Fibroblast of mammary gland (primary cell): ENCODE results near the gene ARHGEF6.

Experiments used
- DNase-seq: peaks from one replicate; pipeline ENCODE4 v3.0.0-alpha.2; 2010; ENCODE audit warnings: low read depth
- H3K4me3 ChIP-seq: 2 replicates; pipeline ENCODE4 v1.5.1; 2011; ENCODE audit warnings: low read depth, mild to moderate bottlenecking, low read length, moderate library complexity; ENCODE audit not compliant: control insufficient read depth
- TF ChIP-seq, protein P1 (sequence below): conservative IDR thresholded peaks from 2 replicates; pipeline ENCODE4 v1.5.1; 2011; ENCODE audit warnings: low read depth, low read length, inconsistent platforms; ENCODE audit not compliant: control insufficient read depth, insufficient read depth

The ARHGEF6 gene

DNA sequence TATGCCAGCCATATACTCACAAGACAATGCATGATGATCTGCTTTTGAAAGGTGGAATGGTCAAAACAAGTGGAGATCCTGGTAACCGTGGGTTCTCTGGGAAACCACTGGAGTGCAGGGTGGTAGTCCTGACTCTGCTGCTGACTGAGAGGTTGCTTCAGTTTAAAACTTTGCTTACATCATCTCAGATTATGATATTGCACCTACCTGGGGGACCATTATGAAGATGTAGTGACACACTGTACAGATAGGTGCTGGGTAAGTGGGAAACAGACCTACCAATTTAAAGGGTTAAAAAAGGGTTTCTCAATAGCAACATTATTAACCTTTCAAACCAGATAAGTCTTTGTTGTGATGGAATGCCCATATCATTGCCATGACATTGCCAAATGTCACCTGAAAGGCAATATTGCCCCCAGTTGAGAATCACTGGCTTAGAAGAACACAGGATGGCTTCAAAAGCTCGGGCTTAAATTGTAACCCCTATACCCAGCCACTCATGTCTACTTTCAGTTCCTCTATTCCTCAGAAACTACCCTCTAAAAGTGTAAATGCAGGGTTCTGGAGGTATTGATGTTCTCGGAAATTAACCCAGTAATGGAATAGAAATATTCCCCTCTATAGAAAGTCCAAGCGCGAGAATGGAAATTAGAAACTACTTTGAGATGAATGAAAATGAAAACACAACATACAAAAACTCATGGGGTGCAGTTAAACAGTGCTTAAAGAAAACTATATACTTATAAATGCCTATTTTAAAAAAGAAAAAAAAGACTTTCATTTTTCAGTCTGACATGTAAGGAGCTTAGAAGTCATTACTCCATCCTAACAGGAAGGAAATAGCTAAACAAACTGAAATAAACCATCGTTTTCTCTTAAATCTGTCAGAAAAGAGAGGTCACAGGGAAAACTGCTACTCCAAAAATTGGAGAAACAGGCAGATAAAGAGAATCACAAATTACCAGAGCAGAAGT lies 65.8 kb downstream of the ARHGEF6 start:
- H3K4me3 ChIP-seq = no peak overlapping the region
- no peak for DNase-seq
- TF ChIP-seq, protein P1, sequence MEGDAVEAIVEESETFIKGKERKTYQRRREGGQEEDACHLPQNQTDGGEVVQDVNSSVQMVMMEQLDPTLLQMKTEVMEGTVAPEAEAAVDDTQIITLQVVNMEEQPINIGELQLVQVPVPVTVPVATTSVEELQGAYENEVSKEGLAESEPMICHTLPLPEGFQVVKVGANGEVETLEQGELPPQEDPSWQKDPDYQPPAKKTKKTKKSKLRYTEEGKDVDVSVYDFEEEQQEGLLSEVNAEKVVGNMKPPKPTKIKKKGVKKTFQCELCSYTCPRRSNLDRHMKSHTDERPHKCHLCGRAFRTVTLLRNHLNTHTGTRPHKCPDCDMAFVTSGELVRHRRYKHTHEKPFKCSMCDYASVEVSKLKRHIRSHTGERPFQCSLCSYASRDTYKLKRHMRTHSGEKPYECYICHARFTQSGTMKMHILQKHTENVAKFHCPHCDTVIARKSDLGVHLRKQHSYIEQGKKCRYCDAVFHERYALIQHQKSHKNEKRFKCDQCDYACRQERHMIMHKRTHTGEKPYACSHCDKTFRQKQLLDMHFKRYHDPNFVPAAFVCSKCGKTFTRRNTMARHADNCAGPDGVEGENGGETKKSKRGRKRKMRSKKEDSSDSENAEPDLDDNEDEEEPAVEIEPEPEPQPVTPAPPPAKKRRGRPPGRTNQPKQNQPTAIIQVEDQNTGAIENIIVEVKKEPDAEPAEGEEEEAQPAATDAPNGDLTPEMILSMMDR = no peak

DNA sequence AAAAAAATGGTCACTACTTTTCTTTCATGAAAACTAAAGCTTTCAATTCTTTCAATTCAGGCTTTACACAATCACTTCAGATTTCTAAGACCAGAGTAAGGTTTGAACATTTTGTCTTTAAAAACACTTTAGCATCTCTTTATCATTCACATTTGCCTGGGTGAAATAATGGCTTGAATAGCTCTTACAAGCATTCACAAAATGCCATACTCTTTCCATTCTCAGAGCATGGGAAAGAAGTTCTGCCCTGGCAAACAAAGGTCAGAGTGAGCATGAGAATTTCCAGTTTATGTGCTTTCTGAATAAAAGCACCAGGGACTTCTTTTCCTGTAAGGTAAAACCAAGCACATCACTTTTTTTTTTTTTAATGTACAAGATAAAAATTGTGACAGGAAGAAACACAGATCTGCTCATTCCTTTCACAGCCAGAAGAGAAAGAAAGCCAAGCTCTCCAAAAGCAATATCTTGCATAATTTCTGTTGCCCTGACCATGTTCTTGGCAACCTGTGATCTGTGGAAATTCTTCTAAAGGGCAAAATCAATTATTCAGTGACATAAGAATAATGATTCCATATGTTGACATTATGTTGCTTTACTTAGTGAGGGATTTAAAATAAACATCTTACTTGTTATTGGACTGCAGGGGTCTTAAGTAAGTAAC lies 68.0 kb downstream of the ARHGEF6 start:
- peak; percentile 18 for DNase-seq
- TF ChIP-seq, protein P1 = no peak

DNA sequence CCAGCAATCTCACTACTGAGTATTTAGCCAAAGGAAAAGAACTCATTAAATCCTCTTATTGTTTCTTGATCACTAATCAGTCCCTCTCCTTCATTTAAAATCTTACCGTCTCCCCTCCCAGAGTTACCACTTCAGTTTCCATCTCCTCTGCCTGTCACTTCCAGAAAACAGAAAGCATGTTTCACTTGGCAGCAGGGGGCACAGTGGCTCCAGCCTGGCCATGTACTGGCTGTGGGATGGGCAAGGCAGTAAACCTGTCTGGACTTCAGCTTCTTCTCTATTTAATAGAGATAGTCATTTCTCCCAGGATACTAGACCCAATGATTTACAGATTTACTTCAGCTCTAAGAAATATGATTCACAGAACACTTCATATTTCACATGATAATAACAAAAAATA lies 69.6 kb downstream of the ARHGEF6 start:
- TF ChIP-seq, protein P1 = peak; percentile 54
- DNase-seq = peak; percentile 53
- H3K4me3 ChIP-seq = no peak overlapping the region

More for the DNA sequence above, 68.0 kb downstream of the ARHGEF6 start:
- no peak overlapping the region for H3K4me3 ChIP-seq

DNA sequence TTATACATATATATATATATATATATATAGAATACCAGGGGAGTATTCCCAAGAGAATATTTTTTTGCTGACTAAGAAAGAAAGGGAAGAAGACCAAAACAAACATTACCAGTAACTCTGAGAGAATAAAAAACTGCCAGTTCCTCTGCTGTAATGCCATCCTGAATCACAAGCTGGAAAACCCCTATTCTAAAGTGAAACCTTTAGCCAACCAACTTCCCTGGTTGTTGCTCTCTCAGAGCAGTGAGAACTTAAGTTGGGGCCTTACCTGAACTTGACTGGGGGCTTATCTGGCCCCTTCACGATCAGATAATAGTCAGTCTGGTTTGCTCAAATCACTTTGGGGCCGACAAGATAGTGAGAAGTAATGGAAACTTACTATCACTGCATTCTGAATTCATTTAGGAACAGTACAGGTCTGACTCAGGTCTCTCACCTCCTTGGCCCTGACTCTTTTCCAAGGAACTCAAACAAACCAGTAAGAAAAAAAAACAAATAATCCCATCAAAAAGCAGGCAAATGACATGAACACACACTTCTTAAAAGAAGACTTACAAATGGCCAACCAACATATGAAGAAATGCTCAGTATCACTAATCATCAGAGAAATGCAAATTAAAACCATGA lies 70.3 kb downstream of the ARHGEF6 start:
- peak; percentile 44 for DNase-seq

DNA sequence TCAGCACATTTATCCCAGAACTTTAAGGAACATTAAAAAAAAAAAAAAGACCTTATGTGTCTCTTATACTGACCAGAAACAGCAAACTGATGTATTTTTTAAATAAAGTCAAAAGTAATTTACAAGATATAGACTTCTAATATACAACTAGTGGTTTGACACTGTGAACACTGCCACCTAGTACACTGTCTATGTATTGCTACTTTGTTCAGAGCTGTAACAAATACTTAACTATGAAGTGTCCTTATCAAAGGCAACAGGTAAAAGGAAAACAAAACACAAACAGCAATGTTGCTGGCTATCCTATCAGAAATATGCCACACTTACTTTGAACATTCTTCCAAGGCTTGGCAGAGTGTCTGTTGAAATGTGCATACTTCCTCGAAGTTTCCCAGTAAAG lies 72.4 kb downstream of the ARHGEF6 start:
- TF ChIP-seq, protein P1 = peak; percentile 50
- no peak overlapping the region for H3K4me3 ChIP-seq
- no peak for DNase-seq

More for the DNA sequence above, 70.3 kb downstream of the ARHGEF6 start:
- TF ChIP-seq, protein P1 = no peak
- no peak overlapping the region for H3K4me3 ChIP-seq

DNA sequence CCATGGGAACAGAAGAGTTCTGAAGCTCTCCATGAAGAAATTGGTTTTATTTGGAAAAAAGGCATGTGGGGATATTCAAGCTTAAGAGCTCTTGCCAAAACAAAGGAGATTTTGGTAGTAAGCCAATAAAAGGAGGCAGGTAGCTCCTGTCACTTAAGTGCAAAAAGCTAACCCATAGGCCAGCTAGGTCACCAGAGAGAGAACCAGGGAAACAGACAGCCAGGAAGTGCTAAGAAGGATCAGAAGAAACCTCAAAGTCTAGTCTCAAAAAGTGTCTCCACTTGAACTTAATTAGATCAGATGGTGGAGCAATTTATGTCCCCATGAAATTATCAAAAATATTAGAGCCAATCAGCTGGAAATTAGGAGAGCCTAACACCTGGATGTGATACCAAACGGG lies 83.6 kb downstream of the ARHGEF6 start:
- no peak overlapping the region for H3K4me3 ChIP-seq
- TF ChIP-seq, protein P1 = no peak
- no peak for DNase-seq
